HepG2 (cell line): ENCODE results near the gene INO80B. TPM values are rescaled to one million over a fixed set of nuclear protein-coding genes. Genes with fewer than 3 reads are reported as not detected.

Experiments
- AGO1 ChIP-seq: fragments of 200-400 bp; formaldehyde crosslinking; IDR thresholded peaks from 2 replicates; pipeline ENCODE4 v1.6.1; 2017; ENCODE audit warnings: mild to moderate bottlenecking, low read depth, low read length, moderate library complexity; ENCODE audit not compliant: poor library complexity, severe bottlenecking
- ATF7-NPFF ChIP-seq: sonication (generic); formaldehyde crosslinking; IDR thresholded peaks from 2 replicates; pipeline ENCODE4 v1.8.1; 2023; ENCODE audit warnings: mild to moderate bottlenecking, low read depth, missing genetic modification reagents, moderate library complexity
- CREM ChIP-seq, 2 experiments: sonication (generic) in 1 of 2; formaldehyde crosslinking in 1 of 2; IDR thresholded peaks; 2 replicates each; pipeline versions ENCODE4 v1.4.0 to v1.6.1; 2016 to 2020; ENCODE audit warnings: antibody characterized with exemption in 1 of 2, mild to moderate bottlenecking in 1 of 2, missing genetic modification reagents in 1 of 2
- DR1 ChIP-seq: sonication (generic); formaldehyde crosslinking; IDR thresholded peaks from 2 replicates; pipeline ENCODE4 v1.8.0; 2021; ENCODE audit warnings: mild to moderate bottlenecking, missing genetic modification reagents, inconsistent platforms
- EHMT2 ChIP-seq: fragments of 200-600 bp; sonication (generic); IDR thresholded peaks from 2 replicates; pipeline ENCODE4 v1.7.0; 2017; ENCODE audit warnings: antibody characterized with exemption, low read depth, low read length, borderline replicate concordance
- FIP1L1 ChIP-seq: fragments of 200-400 bp; formaldehyde crosslinking; IDR thresholded peaks from 2 replicates; pipeline ENCODE4 v1.6.1; 2018; ENCODE audit warnings: low read depth, mild to moderate bottlenecking, low read length, moderate library complexity, borderline replicate concordance; ENCODE audit not compliant: insufficient read depth
- HCFC1 ChIP-seq: fragments of 150-350 bp; IDR thresholded peaks from 2 replicates; pipeline ENCODE4 v1.6.1; 2014; ENCODE audit warnings: low read depth, low read length
- HHEX ChIP-seq: IDR thresholded peaks from 2 replicates; pipeline ENCODE4 v1.6.1; 2016; ENCODE audit warnings: control low read depth
- KDM2A ChIP-seq: sonication (generic); formaldehyde crosslinking; IDR thresholded peaks from 2 replicates; pipeline ENCODE4 v1.4.0; 2020; ENCODE audit warnings: low read depth, missing genetic modification reagents, borderline replicate concordance
- KMT2A ChIP-seq: sonication (generic); formaldehyde crosslinking; IDR thresholded peaks from 2 replicates; pipeline ENCODE4 v1.4.0; 2020; ENCODE audit warnings: missing genetic modification reagents
- MAZ ChIP-seq, 2 experiments: sonication (generic) in 1 of 2; formaldehyde crosslinking in 1 of 2; IDR thresholded peaks; 2 replicates each; pipeline versions ENCODE4 v1.5.0 to v1.6.1; 2012 to 2020; ENCODE audit warnings: low read depth in 2 of 2, mild to moderate bottlenecking in 2 of 2, borderline replicate concordance in 1 of 2, improper control_type of control experiment in 1 of 2, low read length in 1 of 2, missing genetic modification reagents in 1 of 2, moderate library complexity in 1 of 2
- MED1 ChIP-seq: sonication (generic); formaldehyde crosslinking; IDR thresholded peaks from 2 replicates; pipeline ENCODE4 v1.4.0; 2020; ENCODE audit warnings: missing genetic modification reagents
- NCOA1 ChIP-seq: sonication (generic); formaldehyde crosslinking; IDR thresholded peaks from 2 replicates; pipeline ENCODE4 v1.9.0; 2021; ENCODE audit warnings: missing genetic modification reagents
- NCOR1 ChIP-seq: fragments of 200-600 bp; sonication (generic); IDR thresholded peaks from 2 replicates; pipeline ENCODE4 v1.7.0; 2017; ENCODE audit warnings: antibody characterized with exemption, low read length, borderline replicate concordance
- NFATC3 ChIP-seq: sonication (generic); formaldehyde crosslinking; IDR thresholded peaks from 2 replicates; pipeline ENCODE4 v1.5.1; 2020; ENCODE audit warnings: mild to moderate bottlenecking, missing genetic modification reagents
- POLR2G ChIP-seq: fragments of 200-400 bp; formaldehyde crosslinking; IDR thresholded peaks from 2 replicates; pipeline ENCODE4 v1.6.1; 2018; ENCODE audit warnings: mild to moderate bottlenecking, low read depth, low read length, moderate library complexity
- RAD51 ChIP-seq: fragments of 450-650 bp; IDR thresholded peaks from 2 replicates; pipeline ENCODE4 v1.6.1; 2016; ENCODE audit warnings: borderline replicate concordance
- RBFOX2 ChIP-seq: fragments of 200-400 bp; formaldehyde crosslinking; IDR thresholded peaks from 2 replicates; pipeline ENCODE4 v1.6.1; 2017; ENCODE audit warnings: low read depth, mild to moderate bottlenecking, low read length
- SAP130 ChIP-seq: IDR thresholded peaks from 2 replicates; pipeline ENCODE4 v1.6.1; 2016; ENCODE audit warnings: low read depth
- SATB2 ChIP-seq: sonication (generic); formaldehyde crosslinking; IDR thresholded peaks from 2 replicates; pipeline ENCODE4 v1.5.0; 2020; ENCODE audit warnings: missing genetic modification reagents
- U2AF1 ChIP-seq: fragments of 200-400 bp; formaldehyde crosslinking; optimal IDR thresholded peaks from 2 replicates; pipeline ENCODE3; 2017; ENCODE audit warnings: mild to moderate bottlenecking, low read depth, low read length
- ZBTB7A ChIP-seq: sonication (generic); formaldehyde crosslinking; IDR thresholded peaks from 2 replicates; pipeline ENCODE4 v1.8.0; 2022; ENCODE audit warnings: mild to moderate bottlenecking, missing genetic modification reagents
- ZBTB8A ChIP-seq: sonication (generic); formaldehyde crosslinking; IDR thresholded peaks from 2 replicates; pipeline ENCODE4 v1.4.0; 2020; ENCODE audit warnings: mild to moderate bottlenecking, low read depth, missing genetic modification reagents, borderline replicate concordance
- ZFP90 ChIP-seq: sonication (generic); formaldehyde crosslinking; IDR thresholded peaks from 2 replicates; pipeline ENCODE4 v1.8.0; 2022; ENCODE audit warnings: missing genetic modification reagents, mild to moderate bottlenecking, inconsistent platforms, borderline replicate concordance
- ZNF333 ChIP-seq: sonication (generic); formaldehyde crosslinking; IDR thresholded peaks from 2 replicates; pipeline ENCODE4 v1.4.0; 2020; ENCODE audit warnings: mild to moderate bottlenecking, missing genetic modification reagents, borderline replicate concordance
- ZNF501 ChIP-seq: sonication (generic); formaldehyde crosslinking; IDR thresholded peaks from 2 replicates; pipeline ENCODE4 v1.5.1; 2020; ENCODE audit warnings: mild to moderate bottlenecking, moderate library complexity, missing genetic modification reagents
- ZNF7 ChIP-seq: IDR thresholded peaks from 2 replicates; pipeline ENCODE4 v1.6.1; 2016; ENCODE audit warnings: missing biosample characterization, missing genetic modification reagents
- ZNF782 ChIP-seq: sonication (generic); formaldehyde crosslinking; IDR thresholded peaks from 2 replicates; pipeline ENCODE4 v1.4.0; 2020; ENCODE audit warnings: missing genetic modification reagents, mild to moderate bottlenecking, borderline replicate concordance
- ZNF839 ChIP-seq: sonication (generic); formaldehyde crosslinking; IDR thresholded peaks from 2 replicates; pipeline ENCODE4 v1.4.0; 2020; ENCODE audit warnings: missing genetic modification reagents, mild to moderate bottlenecking, borderline replicate concordance
- polyA plus RNA-seq, 8 experiments: library from polyadenylated mRNA; depleted of rRNA in 3 of 8; stranded (reverse) in 7 of 8; unstranded in 1 of 8; fragments of >200 nt; fragmentation: Illumina TruSeq in 4 of 8; extraction: Trizol in 4 of 8; gene quantifications; 2 replicates each; pipeline versions ENCODE4 v1.2.1 to v1.2.3, GENCODE V29; 2011 to 2016; ENCODE audit warnings: low read depth in 4 of 8, missing spikeins in 1 of 8, mixed read lengths in 1 of 8; ENCODE audit not compliant: insufficient read depth in 1 of 8
- total RNA-seq, 5 experiments: library from RNA; depleted of rRNA; stranded (reverse); fragments of >200 nt; fragmentation: Illumina TruSeq; extraction: Trizol; gene quantifications; 2 replicates each; pipeline ENCODE4 v1.2.3, GENCODE V29; 2016; ENCODE audit warnings: low read depth in 1 of 5
- TF ChIP-seq, protein P1 (sequence below): sonication (generic); formaldehyde crosslinking; IDR thresholded peaks from 2 replicates; pipeline ENCODE4 v1.5.1; 2020; ENCODE audit warnings: mild to moderate bottlenecking, moderate library complexity, missing genetic modification reagents
- TF ChIP-seq, protein P2 (sequence below): sonication (generic); formaldehyde crosslinking; IDR thresholded peaks from 2 replicates; pipeline ENCODE4 v1.8.1; 2023; ENCODE audit warnings: mild to moderate bottlenecking, missing genetic modification reagents

INO80B gene
- total and polyA plus RNA-seq, 2 of the 13 experiments (the other 11 are each of a cell fraction or from before 2014, with no cell fraction given), result 6.2 to 14.5 TPM

DNA sequence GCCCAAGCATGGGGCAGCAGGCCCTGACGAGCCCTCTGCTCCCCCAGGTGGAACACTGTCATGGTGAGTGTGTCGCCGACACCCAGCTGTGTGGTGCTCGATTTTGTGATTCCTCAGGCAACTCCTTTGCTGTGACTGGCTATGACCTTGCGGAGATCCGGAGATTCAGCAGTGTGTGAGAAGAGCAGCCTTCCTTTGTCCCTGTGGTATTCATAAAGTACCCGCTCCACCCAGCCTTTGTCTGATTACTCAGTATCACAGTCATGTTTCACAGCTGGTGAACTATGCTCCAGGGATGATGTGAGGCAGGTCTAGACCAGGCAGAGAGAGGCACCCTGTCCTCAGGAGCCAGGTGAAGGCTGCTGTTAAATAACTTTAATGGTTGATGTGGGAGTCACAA lies 29.4 kb upstream of the INO80B start (continued):
- TF ChIP-seq NCOR1 (no peak; the same call in 1 of the 2 replicates), ZNF7 (CRISPR knock-in tag) (no peak), MED1 (CRISPR knock-in tag) (no peak), ZFP90 (CRISPR knock-in tag) (0 out of 2 replicates have a peak, but pooled peaks have one; percentile 2), SATB2 (CRISPR knock-in tag) (no peak), EHMT2 (no peak), ZBTB7A (no peak), AGO1 (no peak), ZNF782 (CRISPR knock-in tag) (no peak), CREM (IDR thresholded peaks at IDR 0.05) (no peak), CREM (CRISPR knock-in tag; IDR thresholded peaks at IDR 0.05) (no peak), KMT2A (no peak), ZNF501 (no peak), ZNF333 (CRISPR knock-in tag) (no peak), ZNF839 (CRISPR knock-in tag) (no peak), DR1 (CRISPR knock-in tag) (no peak), ZBTB8A (CRISPR knock-in tag) (no peak), ATF7-NPFF (CRISPR knock-in tag) (no peak), SAP130 (CRISPR knock-in tag) (peak; percentile 67), U2AF1 (peak; percentile 17), HCFC1 (no peak), MAZ (IDR thresholded peaks at IDR 0.05; ENCODE audit: borderline replicate concordance, low read depth, low read length) (no peak), MAZ (CRISPR knock-in tag; IDR thresholded peaks at IDR 0.05; ENCODE audit: low read depth) (no peak), KDM2A (CRISPR knock-in tag) (no peak), RBFOX2 (0 out of 2 replicates have a peak, but pooled peaks have one; percentile 4), HHEX (CRISPR knock-in tag) (no peak), POLR2G (peak; percentile 17; the same call in 1 of the 2 replicates), NFATC3 (CRISPR knock-in tag) (no peak), NCOA1 (CRISPR knock-in tag) (no peak), RAD51 (no peak), FIP1L1 (no peak)
- TF ChIP-seq, protein P1, sequence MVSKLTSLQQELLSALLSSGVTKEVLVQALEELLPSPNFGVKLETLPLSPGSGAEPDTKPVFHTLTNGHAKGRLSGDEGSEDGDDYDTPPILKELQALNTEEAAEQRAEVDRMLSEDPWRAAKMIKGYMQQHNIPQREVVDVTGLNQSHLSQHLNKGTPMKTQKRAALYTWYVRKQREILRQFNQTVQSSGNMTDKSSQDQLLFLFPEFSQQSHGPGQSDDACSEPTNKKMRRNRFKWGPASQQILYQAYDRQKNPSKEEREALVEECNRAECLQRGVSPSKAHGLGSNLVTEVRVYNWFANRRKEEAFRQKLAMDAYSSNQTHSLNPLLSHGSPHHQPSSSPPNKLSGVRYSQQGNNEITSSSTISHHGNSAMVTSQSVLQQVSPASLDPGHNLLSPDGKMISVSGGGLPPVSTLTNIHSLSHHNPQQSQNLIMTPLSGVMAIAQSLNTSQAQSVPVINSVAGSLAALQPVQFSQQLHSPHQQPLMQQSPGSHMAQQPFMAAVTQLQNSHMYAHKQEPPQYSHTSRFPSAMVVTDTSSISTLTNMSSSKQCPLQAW, result peak; percentile 14; the same call in 1 of the 2 replicates
- TF ChIP-seq, protein P2, sequence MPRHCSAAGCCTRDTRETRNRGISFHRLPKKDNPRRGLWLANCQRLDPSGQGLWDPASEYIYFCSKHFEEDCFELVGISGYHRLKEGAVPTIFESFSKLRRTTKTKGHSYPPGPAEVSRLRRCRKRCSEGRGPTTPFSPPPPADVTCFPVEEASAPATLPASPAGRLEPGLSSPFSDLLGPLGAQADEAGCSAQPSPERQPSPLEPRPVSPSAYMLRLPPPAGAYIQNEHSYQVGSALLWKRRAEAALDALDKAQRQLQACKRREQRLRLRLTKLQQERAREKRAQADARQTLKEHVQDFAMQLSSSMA (CRISPR knock-in tag), result no peak
